Parathyroid adenoma (tissue), 2 donors: ENCODE data around the gene MFN2.

Source experiments
- H2AFZ ChIP-seq: fragments of 300-600 bp; sonication (generic); one replicate; pipeline ENCODE4 v1.7.0; 2017; ENCODE audit warnings: antibody characterized with exemption, mild to moderate bottlenecking
- H3K27ac ChIP-seq: fragments of 300-600 bp; sonication (generic); one replicate; pipeline ENCODE4 v1.7.0; 2017
- H3K27me3 ChIP-seq: fragments of 300-600 bp; sonication (generic); one replicate; pipeline ENCODE4 v1.7.0; 2017; ENCODE audit warnings: low read length; ENCODE audit not compliant: control insufficient read depth, insufficient read depth
- H3K36me3 ChIP-seq: fragments of 300-600 bp; sonication (generic); one replicate; pipeline ENCODE4 v1.7.0; 2017; ENCODE audit warnings: low read length; ENCODE audit not compliant: control insufficient read depth, insufficient read depth
- H3K4me1 ChIP-seq: fragments of 300-600 bp; sonication (generic); one replicate; pipeline ENCODE4 v1.7.0; 2017; ENCODE audit warnings: control low read depth
- H3K4me2 ChIP-seq: fragments of 300-600 bp; sonication (generic); one replicate; pipeline ENCODE4 v1.7.0; 2017; ENCODE audit warnings: low read length
- H3K4me3 ChIP-seq: fragments of 300-600 bp; sonication (generic); one replicate; pipeline ENCODE4 v1.7.0; 2017; ENCODE audit warnings: low read depth, low read length
- H3K79me2 ChIP-seq: fragments of 300-600 bp; sonication (generic); one replicate; pipeline ENCODE4 v1.7.0; 2017; ENCODE audit warnings: control low read depth
- H3K9ac ChIP-seq: fragments of 300-600 bp; sonication (generic); one replicate; pipeline ENCODE4 v1.7.0; 2017; ENCODE audit warnings: mild to moderate bottlenecking
- H3K9me3 ChIP-seq: fragments of 300-600 bp; sonication (generic); one replicate; pipeline ENCODE4 v1.7.0; 2017; ENCODE audit warnings: low read length; ENCODE audit not compliant: control insufficient read depth
- CTCF ChIP-seq: fragments of 300-600 bp; sonication (generic); IDR thresholded peaks from one replicate; pipeline ENCODE4 v1.7.0; 2017; ENCODE audit warnings: antibody characterized with exemption, mild to moderate bottlenecking
- donor health status: primary hyperparathyroidism.

The MFN2 gene

DNA sequence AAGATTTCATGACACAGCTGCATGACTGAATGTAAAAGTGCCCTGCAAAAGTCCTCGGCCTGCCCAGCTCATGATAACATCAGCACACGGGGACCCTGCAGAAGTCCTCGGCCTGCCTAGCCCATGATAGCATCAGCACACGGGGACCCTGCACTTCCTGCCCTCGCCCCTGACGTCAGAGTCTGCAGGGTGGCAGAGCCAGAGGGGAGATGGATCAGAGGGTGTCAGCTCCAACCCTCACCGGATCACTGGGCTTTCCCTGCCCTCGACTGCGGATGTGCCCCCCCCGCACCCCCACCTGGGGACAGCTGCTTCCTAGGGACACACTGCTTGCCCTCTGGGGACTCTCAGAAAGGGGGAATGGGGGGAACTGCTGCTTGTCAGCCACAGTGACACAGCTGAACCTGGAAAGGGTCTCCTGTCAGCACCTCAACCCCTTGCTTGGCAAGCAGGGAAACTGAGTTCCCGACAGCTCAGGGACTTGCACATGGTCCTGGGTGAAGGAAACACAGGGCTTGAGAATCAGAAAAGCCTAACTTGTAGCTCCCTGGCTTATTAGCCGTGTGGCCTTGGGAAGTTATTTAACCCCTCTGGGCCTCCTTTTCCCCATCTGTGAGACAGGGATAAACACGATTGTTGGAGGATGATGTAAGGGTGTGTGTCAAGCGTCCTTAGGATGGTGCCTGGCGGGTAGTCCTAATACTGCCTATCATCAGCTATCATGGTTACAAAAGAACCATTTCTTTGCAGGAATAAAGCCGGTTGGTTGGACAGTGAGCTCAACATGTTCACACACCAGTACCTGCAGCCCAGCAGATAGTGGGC, 30.7 kb downstream of the MFN2 start:
- H2AFZ ChIP-seq = no peak overlapping the region
- TF ChIP-seq CTCF = no peak
- H3K4me3 ChIP-seq = no peak overlapping the region
- no peak overlapping the region for H3K9ac ChIP-seq
- peaks cover 13% of the 10 kb centered on the region for H3K4me1 ChIP-seq
- H3K27me3 ChIP-seq = no peaks in the 10 kb centered on the region
- H3K36me3 ChIP-seq = no peaks in the 10 kb centered on the region
- no peak overlapping the region for H3K4me2 ChIP-seq
- H3K27ac ChIP-seq = no peak overlapping the region
- no peaks in the 10 kb centered on the region for H3K79me2 ChIP-seq
- no peaks in the 10 kb centered on the region for H3K9me3 ChIP-seq

- Histone ChIP-seq H3K27me3 (no peaks in the 10 kb centered on the region), H3K27ac (peak overlapping the region; percentile 78), H2AFZ (no peak overlapping the region), H3K9me3 (no peaks in the 10 kb centered on the region), H3K79me2 (no peaks in the 10 kb centered on the region), H3K36me3 (no peaks in the 10 kb centered on the region), H3K4me1 (peaks cover 13% of the 10 kb centered on the region), H3K9ac (no peak overlapping the region), H3K4me3 (no peak overlapping the region), H3K4me2 (no peak overlapping the region)
- TF ChIP-seq CTCF = no peak
Observed at GRCh38 chr1:12011998-12012397, 31.8 kb downstream of the MFN2 start.

- H3K9ac ChIP-seq = no peak overlapping the region
- peak overlapping the region; percentile 41 for H3K4me2 ChIP-seq
- no peaks in the 10 kb centered on the region for H3K79me2 ChIP-seq
- no peak overlapping the region for H3K4me3 ChIP-seq
- H3K27ac ChIP-seq = peak overlapping the region; percentile 78
- no peaks in the 10 kb centered on the region for H3K36me3 ChIP-seq
- peaks cover 13% of the 10 kb centered on the region for H3K4me1 ChIP-seq
- H3K9me3 ChIP-seq = no peaks in the 10 kb centered on the region
- no peak for TF ChIP-seq CTCF
- H2AFZ ChIP-seq = no peak overlapping the region
- H3K27me3 ChIP-seq = no peaks in the 10 kb centered on the region
Observed at GRCh38 chr1:12012560-12013316, 32.5 kb downstream of the MFN2 start.

DNA sequence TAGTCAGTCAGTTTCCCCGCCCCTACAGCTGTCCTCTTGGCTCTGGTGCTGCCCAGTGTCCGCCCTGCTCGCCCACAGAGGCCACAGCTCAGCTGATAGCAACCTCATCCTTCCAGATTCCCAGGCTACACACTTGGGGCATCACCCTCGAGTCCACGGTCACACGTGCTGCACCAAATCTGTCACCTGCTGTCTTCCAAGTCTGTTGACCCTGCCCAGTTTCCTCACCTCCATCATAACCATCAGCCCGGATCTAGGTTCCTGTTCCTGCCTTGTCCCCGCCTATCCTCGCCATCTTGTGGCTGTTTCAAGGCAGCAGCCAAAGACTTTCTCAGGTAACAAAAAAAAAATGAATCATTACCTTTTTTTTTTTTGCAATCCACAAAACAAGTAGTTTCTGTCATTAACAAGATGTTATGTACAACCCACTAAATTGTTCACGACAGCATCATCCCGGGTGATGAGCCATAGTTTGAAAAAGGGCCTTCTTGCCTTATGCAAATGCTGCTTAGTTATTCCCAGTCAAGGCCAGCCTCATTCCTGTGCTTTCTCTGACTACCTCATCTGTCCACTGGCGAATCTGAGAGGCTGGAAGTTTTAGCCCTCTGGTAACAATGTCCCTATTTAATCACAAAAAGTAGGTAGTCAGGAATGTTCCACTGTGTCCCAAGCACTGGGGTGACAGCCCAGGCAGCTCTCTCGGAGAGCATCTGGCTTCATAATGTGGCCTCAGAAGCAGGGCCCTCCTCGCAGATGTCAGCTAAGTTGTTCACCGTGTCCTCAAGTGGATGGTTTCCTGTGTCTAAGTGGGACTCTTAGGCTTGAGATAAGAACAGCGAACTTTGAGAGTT, 34.1 kb downstream of the MFN2 start:
- no peak for TF ChIP-seq CTCF
- Histone ChIP-seq H3K27ac (peak overlapping the region; percentile 78), H3K36me3 (no peaks in the 10 kb centered on the region), H2AFZ (no peak overlapping the region), H3K9me3 (no peaks in the 10 kb centered on the region), H3K4me2 (peak overlapping the region; percentile 28), H3K4me3 (peak overlapping the region; percentile 29), H3K27me3 (no peaks in the 10 kb centered on the region), H3K4me1 (peaks cover 13% of the 10 kb centered on the region), H3K9ac (no peak overlapping the region), H3K79me2 (no peaks in the 10 kb centered on the region)
